H1 (cell line): ENCODE results near the gene FSD1. TPM values are rescaled to one million over a fixed set of nuclear protein-coding genes. Genes with fewer than 3 reads are reported as not detected.

Experiments
- CTCF ChIA-PET: fragments of 300-600 bp; sonication (Branson Sonifier 250); formaldehyde crosslinking; loops from one replicate; lab custom pipeline; 2021; ENCODE audit not compliant: partially characterized antibody; lab: Charles Lee
- POLR2A ChIA-PET: fragments of 300-600 bp; sonication (Branson Sonifier 250); formaldehyde crosslinking; loops from one replicate; lab custom pipeline; 2021; ENCODE audit warnings: inconsistent platforms; ENCODE audit not compliant: partially characterized antibody; lab: Charles Lee
- DNase-seq, 2 experiments: peaks; one replicate each; pipeline versions ENCODE4 v3.0.0 to v3.0.0-alpha.2; 2010 to 2022; ENCODE audit warnings: low spot score in 2 of 2, low read depth in 1 of 2, mixed read lengths in 1 of 2
- FAIRE-seq: peaks from 2 replicates; lab custom pipeline; 2011; peaks lifted over from hg19 to GRCh38; lab: Jason Lieb, UNC
- H2AFZ ChIP-seq: 2 replicates; pipeline ENCODE4 v1.8.1; 2012; ENCODE audit warnings: low read length, inconsistent platforms
- H2AK5ac ChIP-seq: 2 replicates; pipeline ENCODE4 v1.6.1; 2013; ENCODE audit warnings: low read depth, low read length
- H2BK120ac ChIP-seq: replicated peaks from 2 replicates; pipeline ENCODE3; 2013; ENCODE audit warnings: low read depth, low read length, inconsistent platforms
- H2BK12ac ChIP-seq: 2 replicates; pipeline ENCODE4 v1.6.1; 2013; ENCODE audit warnings: low read depth, low read length
- H2BK15ac ChIP-seq: 2 replicates; pipeline ENCODE4 v1.6.1; 2013; ENCODE audit warnings: low read length
- H2BK20ac ChIP-seq: 2 replicates; pipeline ENCODE4 v1.6.1; 2013; ENCODE audit warnings: low read length
- H2BK5ac ChIP-seq: 2 replicates; pipeline ENCODE4 v1.6.1; 2013; ENCODE audit warnings: low read depth, low read length
- H3K14ac ChIP-seq: 2 replicates; pipeline ENCODE4 v1.6.1; 2013; ENCODE audit warnings: inconsistent platforms; ENCODE audit not compliant: insufficient read length
- H3K18ac ChIP-seq: 2 replicates; pipeline ENCODE4 v1.6.1; 2013; ENCODE audit warnings: low read length; ENCODE audit errors: extremely low read depth
- H3K23ac ChIP-seq: 2 replicates; pipeline ENCODE4 v1.6.1; 2013; ENCODE audit warnings: inconsistent platforms; ENCODE audit not compliant: insufficient read length
- H3K23me2 ChIP-seq: 2 replicates; pipeline ENCODE4 v1.6.1; 2013; ENCODE audit warnings: low read depth, low read length
- H3K27ac ChIP-seq: 2 replicates; pipeline ENCODE4 v1.6.1; 2011; ENCODE audit warnings: low read depth, low read length, inconsistent platforms
- H3K27me3 ChIP-seq, 4 experiments: replicated peaks in 1 of 4; 1 replicate in 1 of 4; 2 replicates in 3 of 4; pipeline versions ENCODE4 v1.6.1 to v1.8.1; 2011 to 2013; ENCODE audit warnings: low read length in 3 of 4, mild to moderate bottlenecking in 3 of 4, inconsistent platforms in 2 of 4, mixed read lengths in 2 of 4, moderate library complexity in 1 of 4; ENCODE audit not compliant: control insufficient read depth in 3 of 4, insufficient read depth in 3 of 4; ENCODE audit errors: extremely low read depth in 1 of 4
- H3K36me3 ChIP-seq, 4 experiments: 2 replicates each; pipeline versions ENCODE4 v1.6.1 to v1.8.1; 2011 to 2013; ENCODE audit warnings: mild to moderate bottlenecking in 4 of 4, low read length in 3 of 4, moderate library complexity in 2 of 4, control low read depth in 1 of 4, inconsistent platforms in 1 of 4; ENCODE audit not compliant: insufficient read depth in 4 of 4, control insufficient read depth in 2 of 4
- H3K4ac ChIP-seq: replicated peaks from 2 replicates; pipeline ENCODE3; 2013; ENCODE audit warnings: low read length, low read depth, mixed read lengths, inconsistent platforms; ENCODE audit not compliant: insufficient read length
- H3K4me1 ChIP-seq, 4 experiments: replicated peaks in 1 of 4; 1 replicate in 1 of 4; 2 replicates in 3 of 4; pipeline versions ENCODE4 v1.6.1 to v1.8.1; 2011 to 2013; ENCODE audit warnings: low read length in 3 of 4, inconsistent platforms in 2 of 4, mixed read lengths in 1 of 4; ENCODE audit not compliant: insufficient read depth in 4 of 4, control insufficient read depth in 3 of 4
- H3K4me2 ChIP-seq, 2 experiments: 2 replicates each; pipeline versions ENCODE4 v1.6.1 to v1.8.1; 2011 to 2013; ENCODE audit warnings: low read depth in 2 of 2, low read length in 2 of 2, control low read depth in 1 of 2, inconsistent platforms in 1 of 2, mild to moderate bottlenecking in 1 of 2; ENCODE audit not compliant: insufficient read depth in 1 of 2
- H3K4me3 ChIP-seq, 4 experiments: fragments of 200-600, 300-600 bp in 1 of 4; sonication (generic), shearing (Covaris generic), sonication (Bioruptor Twin) in 1 of 4; 2 replicates each; pipeline versions ENCODE4 v1.5.1 to v1.8.1; 2011 to 2016; ENCODE audit warnings: low read length in 4 of 4, low read depth in 3 of 4, control low read depth in 2 of 4, inconsistent platforms in 2 of 4, mild to moderate bottlenecking in 2 of 4, mixed read lengths in 1 of 4, moderate library complexity in 1 of 4; ENCODE audit not compliant: insufficient read depth in 2 of 4; ENCODE audit errors: extremely low read depth in 1 of 4
- H3K56ac ChIP-seq: replicated peaks from 2 replicates; pipeline ENCODE3; 2013; ENCODE audit warnings: low read depth, mild to moderate bottlenecking, mixed read lengths, low read length, inconsistent platforms; ENCODE audit not compliant: insufficient read length
- H3K79me1 ChIP-seq: 2 replicates; pipeline ENCODE4 v1.6.1; 2013; ENCODE audit warnings: low read depth, low read length, control low read depth
- H3K79me2 ChIP-seq, 2 experiments: 2 replicates each; pipeline versions ENCODE4 v1.6.1 to v1.8.1; 2012 to 2013; ENCODE audit warnings: low read length in 2 of 2, mild to moderate bottlenecking in 2 of 2, inconsistent platforms in 1 of 2; ENCODE audit not compliant: insufficient read depth in 2 of 2, control insufficient read depth in 1 of 2
- H3K9ac ChIP-seq, 4 experiments: replicated peaks in 1 of 4; 1 replicate in 1 of 4; 2 replicates in 3 of 4; pipeline versions ENCODE4 v1.6.1 to v1.8.1; 2011 to 2013; ENCODE audit warnings: low read depth in 3 of 4, low read length in 3 of 4, control low read depth in 2 of 4, mild to moderate bottlenecking in 2 of 4, moderate library complexity in 2 of 4, inconsistent platforms in 1 of 4; ENCODE audit errors: extremely low read depth in 1 of 4
- H3K9me3 ChIP-seq, 2 experiments: 2 replicates each; pipeline versions ENCODE4 v1.6.1 to v1.8.1; 2012 to 2013; ENCODE audit warnings: mild to moderate bottlenecking in 2 of 2, moderate library complexity in 2 of 2, control low read depth in 1 of 2, inconsistent platforms in 1 of 2, low read depth in 1 of 2, low read length in 1 of 2, mixed read lengths in 1 of 2; ENCODE audit not compliant: insufficient read depth in 2 of 2
- H4K20me1 ChIP-seq, 2 experiments: replicated peaks in 1 of 2; 2 replicates each; pipeline versions ENCODE3 to v1.8.1; 2011 to 2013; ENCODE audit warnings: inconsistent platforms in 2 of 2, low read length in 2 of 2, mild to moderate bottlenecking in 1 of 2; ENCODE audit not compliant: insufficient read depth in 2 of 2, control insufficient read depth in 1 of 2
- H4K5ac ChIP-seq: 2 replicates; pipeline ENCODE4 v1.6.1; 2013; ENCODE audit warnings: low read length, low read depth, mixed read lengths, inconsistent platforms; ENCODE audit not compliant: insufficient read length
- H4K8ac ChIP-seq: 2 replicates; pipeline ENCODE4 v1.8.0; 2013; ENCODE audit warnings: mild to moderate bottlenecking, moderate library complexity, low read length, inconsistent platforms; ENCODE audit not compliant: insufficient read depth; ENCODE audit errors: extremely low read depth
- H4K91ac ChIP-seq: replicated peaks from 2 replicates; pipeline ENCODE3; 2013; ENCODE audit warnings: low read length, mixed read lengths, inconsistent platforms; ENCODE audit not compliant: insufficient read length
- ATF3 ChIP-seq: IDR thresholded peaks from 2 replicates; pipeline ENCODE4 v1.6.1; 2011; ENCODE audit warnings: low read depth, mild to moderate bottlenecking, low read length; ENCODE audit not compliant: insufficient read depth
- CBX5 ChIP-seq: fragments of 300-800, 300-1000 bp; sonication (generic); IDR thresholded peaks from 2 replicates; pipeline ENCODE4 v1.7.1; 2016; ENCODE audit warnings: antibody characterized with exemption, low read length, low read depth
- CTCF ChIP-seq, 3 experiments: IDR thresholded peaks; 1 replicate in 2 of 3; 2 replicates in 1 of 3; pipeline versions ENCODE4 v1.5.1 to v1.6.1; 2011; ENCODE audit warnings: low read length in 3 of 3, mild to moderate bottlenecking in 3 of 3, inconsistent platforms in 2 of 3, low read depth in 1 of 3, moderate library complexity in 1 of 3; ENCODE audit not compliant: insufficient read depth in 1 of 3; ENCODE audit errors: control extremely low read depth in 1 of 3
- SP2 ChIP-seq: IDR thresholded peaks from 2 replicates; pipeline ENCODE4 v1.6.1; 2012; ENCODE audit warnings: mild to moderate bottlenecking, low read length, inconsistent platforms
- WGBS, 2 experiments: shearing (Covaris generic) in 1 of 2; methylation state at CpG; one replicate each; pipeline versions ENCODE4 v1.1.6 to v1.1.7; 2013 to 2015; ENCODE audit warnings: low lambda C conversion rate in 2 of 2, mixed read lengths in 2 of 2, inconsistent platforms in 1 of 2, low coverage in 1 of 2, missing lambda C conversion rate in 1 of 2; ENCODE audit not compliant: insufficient replicate concordance in 2 of 2, insufficient coverage in 1 of 2, insufficient read length in 1 of 2; ENCODE audit errors: extremely low coverage in 1 of 2, missing lambda C conversion rate in 1 of 2; 5-methylcytosine and 5-hydroxymethylcytosine counted together
- polyA plus RNA-seq, 7 experiments: library from polyadenylated mRNA; depleted of rRNA in 3 of 7; stranded (reverse) in 5 of 7; unstranded in 2 of 7; fragments of >200 nt in 5 of 7; fragments of 200-250 nt in 2 of 7; gene quantifications; 1 replicate in 5 of 7; 2 replicates in 1 of 7; 4 replicates in 1 of 7; pipeline versions ENCODE4 v1.2.1 to v1.2.3, GENCODE V29; 2011 to 2013; ENCODE audit warnings: missing spikeins in 2 of 7, mixed read lengths in 2 of 7
- total RNA-seq: library from RNA; stranded (reverse); fragmentation: NEBNext Ultra II Directional; extraction: Animal tissue kit (Norgen Biotek cat#: 25700); gene quantifications from 2 replicates; pipeline ENCODE4 v1.2.1, GENCODE V29; 2021

Gene FSD1
- total and polyA plus RNA-seq, 2 of the 8 experiments (the other 6 are each of a cell fraction or from before 2014, with no cell fraction given): 58.8 to 181 TPM

GRCh38 chr19:4345342-4346019 lies 41.1 kb downstream of the FSD1 start:
- Histone ChIP-seq H3K14ac (no peak overlapping the region), H3K9ac (no peak overlapping the region), H2BK20ac (no peak overlapping the region), H4K20me1 (peaks cover 0 to 8% of the 10 kb centered on the region in 2 experiments), H3K23ac (no peak overlapping the region), H3K4ac (no peak overlapping the region), H3K23me2 (peaks cover 10% of the 10 kb centered on the region), H3K9me3 (no peaks in the 10 kb centered on the region), H3K79me1 (no peaks in the 10 kb centered on the region), H4K5ac (no peak overlapping the region), H3K4me2 (no peak overlapping the region), H2BK120ac (no peak overlapping the region), H4K8ac (no peak overlapping the region; the same call in 1 of the 2 replicates), H2AFZ (no peak overlapping the region), H3K27me3 (no peaks in the 10 kb centered on the region), H3K56ac (no peak overlapping the region), H3K4me1 (peaks cover 0 to 13% (median 4%) of the 10 kb centered on the region in 4 experiments; a peak in 5 of 7 replicates), H2BK5ac (no peak overlapping the region), H2BK15ac (no peak overlapping the region), H3K18ac (no peak overlapping the region), H3K79me2 (peaks cover 0 to 5% of the 10 kb centered on the region in 2 experiments; a peak in 1 of 4 replicates), H3K36me3 (peaks cover 0 to 16% (median 5%) of the 10 kb centered on the region in 4 experiments; a peak in 5 of 8 replicates), H2BK12ac (no peak overlapping the region), H4K91ac (no peak overlapping the region), H2AK5ac (no peak overlapping the region), H3K4me3 (no peak overlapping the region), H3K27ac (no peak overlapping the region)
- no peak for TF ChIP-seq CTCF (IDR thresholded peaks at IDR 0.05; ENCODE audit: control extremely low read depth in 1 of 3, insufficient read depth in 1 of 3, low read depth in 1 of 3, low read length in 3 of 3)
- no peak for TF ChIP-seq SP2
- TF ChIP-seq ATF3: no peak
- no peak for TF ChIP-seq CBX5
- ChIA-PET CTCF (interaction anchor here (0.6 to 20.4 kb wide), 7 partner anchors 8 to 206 kb away, joined by 3 to 311 read pairs (median 3); partner anchors contain the start of gene SHD), POLR2A (interaction anchor here (0.6 to 5.6 kb wide), 5 partner anchors 14 to 1443 kb away, joined by 3 to 72 read pairs (median 36); no protein-coding TSS in a partner anchor)
- DNase-seq (no peak), FAIRE-seq (no peak)
- 96% methylated on average over 15 of the region's 15 CpGs; no CpG with 5 or more reads in 1 of the 2 experiments for WGBS, 2 experiments
